HG03139 (cell line): ENCODE results near the gene B3GNT5.

ENCODE experiments used
- ATAC-seq: cut with Tn5 transposase; IDR thresholded peaks from one replicate; pipeline ENCODE4 v1.9.1; 2021; ENCODE audit not compliant: unreplicated experiment

B3GNT5 gene

DNA sequence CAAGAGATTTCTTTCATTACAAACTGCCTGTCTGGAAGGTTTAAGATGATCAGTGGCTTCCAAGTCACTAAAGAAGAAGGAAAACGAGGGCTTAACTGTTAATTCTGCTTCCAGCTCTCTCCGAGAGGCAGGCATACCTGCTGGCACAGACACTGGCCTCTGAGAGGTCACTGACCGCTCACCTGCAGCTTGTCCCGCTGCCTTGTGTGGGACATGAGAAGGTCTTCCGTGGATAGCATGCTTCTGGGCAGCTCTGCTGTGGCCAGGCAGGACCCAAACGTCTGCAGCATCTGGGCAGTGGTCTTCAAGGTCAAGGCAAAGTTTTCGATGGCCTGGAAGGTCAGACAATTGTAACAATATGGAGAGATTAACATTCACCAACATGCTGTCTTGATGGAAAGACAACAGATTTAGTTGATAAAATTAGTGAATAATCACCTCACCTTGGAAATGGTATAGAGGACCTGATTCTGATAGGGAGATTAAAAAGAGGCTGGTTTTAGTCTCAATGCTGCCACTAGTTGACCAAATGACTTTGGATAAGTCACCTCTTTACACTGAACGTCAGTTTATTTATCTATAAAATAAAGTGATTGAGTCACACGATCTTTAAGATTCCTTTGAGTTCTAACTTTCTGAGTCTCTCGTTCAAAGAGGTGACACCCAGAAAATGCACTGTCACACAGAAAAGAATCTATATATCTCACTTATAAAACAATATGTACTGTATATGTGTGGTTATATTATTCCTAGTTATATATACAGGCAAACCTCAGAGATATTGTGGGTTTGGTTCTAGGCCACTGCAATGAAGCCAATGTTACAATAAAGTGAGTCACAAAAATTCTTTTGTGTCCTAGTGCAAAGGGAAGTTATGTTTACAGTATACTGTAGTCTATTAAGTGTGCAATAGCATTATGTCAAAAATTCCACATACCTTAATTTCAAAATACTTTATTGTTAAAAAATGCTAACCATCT lies 65.1 kb downstream of the B3GNT5 start:
- no peak for ATAC-seq

DNA sequence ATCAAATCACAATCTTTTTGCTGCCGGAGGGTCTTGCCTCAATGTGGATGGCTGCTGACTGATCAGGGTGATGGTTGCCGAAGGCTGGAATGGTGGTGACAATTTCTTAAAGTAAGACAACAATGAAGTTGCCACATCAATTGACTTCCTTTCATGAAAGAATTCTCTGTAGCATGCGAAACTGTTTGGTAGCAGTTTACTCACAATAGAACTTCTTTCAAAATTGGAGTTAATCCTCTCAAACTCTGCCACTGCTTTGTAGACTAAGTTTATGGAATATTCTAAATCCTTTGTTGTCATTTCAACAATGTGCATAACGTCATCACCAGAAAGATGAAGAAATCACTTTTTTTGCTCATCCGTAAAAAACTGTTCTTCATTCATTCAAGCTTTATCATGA lies 65.8 kb downstream of the B3GNT5 start:
- no peak for ATAC-seq

DNA sequence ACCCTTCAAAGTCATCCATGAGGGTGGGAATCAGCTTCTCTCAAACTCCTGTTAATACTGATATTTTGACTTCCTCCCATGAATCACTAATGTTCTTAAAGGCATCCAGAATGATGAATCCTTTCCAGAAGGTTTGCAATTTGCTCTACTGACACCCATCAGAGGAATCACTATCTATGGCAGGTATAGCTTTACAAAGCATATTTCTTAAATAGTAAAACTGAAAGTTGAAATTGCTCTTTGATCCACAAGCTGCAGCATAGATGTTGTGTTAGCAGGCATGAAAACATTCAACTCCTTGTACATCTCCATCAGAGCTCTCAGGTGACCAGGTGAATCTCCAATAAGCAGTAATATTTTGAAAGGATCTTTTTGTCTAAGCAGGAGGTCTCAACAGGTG lies 66.3 kb downstream of the B3GNT5 start:
- no peak for ATAC-seq
